MM.1S (cell line): ENCODE results near the gene ATP2B2.

Experiments used
- DNase-seq: peaks from one replicate; pipeline ENCODE4 v3.0.0-alpha.2; 2015
- H2AFZ ChIP-seq: fragments of 300-600 bp; sonication (generic); 2 replicates; pipeline ENCODE4 v1.6.0; 2016; ENCODE audit warnings: antibody characterized with exemption, low read length
- H3F3A ChIP-seq: fragments of 300-600 bp; sonication (generic); 2 replicates; pipeline ENCODE4 v1.6.1; 2016; ENCODE audit warnings: mild to moderate bottlenecking, antibody characterized with exemption, low read length, moderate library complexity, mixed read lengths; ENCODE audit not compliant: insufficient read depth
- H3K27ac ChIP-seq: fragments of 300-600 bp; sonication (generic); 2 replicates; pipeline ENCODE4 v1.5.1; 2016; ENCODE audit warnings: mild to moderate bottlenecking, low read length
- H3K27me3 ChIP-seq: fragments of 300-600 bp; sonication (generic); replicated peaks from 2 replicates; pipeline ENCODE4 v1.6.0; 2016; ENCODE audit warnings: low read length; ENCODE audit not compliant: insufficient read depth
- H3K36me3 ChIP-seq: fragments of 300-600 bp; sonication (generic); replicated peaks from 2 replicates; pipeline ENCODE4 v1.6.1; 2016; ENCODE audit warnings: mild to moderate bottlenecking, low read length, mixed read lengths; ENCODE audit not compliant: insufficient read depth
- H3K4me1 ChIP-seq: fragments of 300-600 bp; sonication (generic); 2 replicates; pipeline ENCODE4 v1.6.1; 2016; ENCODE audit warnings: low read length, mixed read lengths
- H3K4me2 ChIP-seq: fragments of 300-600 bp; sonication (generic); 2 replicates; pipeline ENCODE4 v1.6.0; 2016; ENCODE audit warnings: low read depth, low read length
- H3K4me3 ChIP-seq: fragments of 300-600 bp; sonication (generic); 2 replicates; pipeline ENCODE4 v1.5.1; 2016; ENCODE audit warnings: low read length, mixed read lengths
- H3K79me2 ChIP-seq: fragments of 300-600 bp; sonication (generic); 2 replicates; pipeline ENCODE4 v1.6.1; 2016; ENCODE audit warnings: mixed run types, low read length, mixed read lengths
- H3K9ac ChIP-seq: fragments of 300-600 bp; sonication (generic); 2 replicates; pipeline ENCODE4 v1.6.1; 2016; ENCODE audit warnings: low read length, mixed read lengths
- H3K9me2 ChIP-seq: fragments of 300-600 bp; sonication (generic); replicated peaks from 2 replicates; pipeline ENCODE4 v1.6.1; 2016; ENCODE audit warnings: mild to moderate bottlenecking, low read length, mixed read lengths; ENCODE audit not compliant: insufficient read depth
- H3K9me3 ChIP-seq: fragments of 300-600 bp; sonication (generic); replicated peaks from 2 replicates; pipeline ENCODE4 v1.6.1; 2016; ENCODE audit warnings: mild to moderate bottlenecking, low read length, mixed read lengths; ENCODE audit not compliant: insufficient read depth
- H4K20me1 ChIP-seq: fragments of 300-600 bp; sonication (generic); 2 replicates; pipeline ENCODE4 v1.6.1; 2016; ENCODE audit warnings: mild to moderate bottlenecking, low read length, moderate library complexity, mixed read lengths; ENCODE audit not compliant: insufficient read depth
- EZH2 ChIP-seq: fragments of 300-600 bp; sonication (generic); optimal IDR thresholded peaks from 2 replicates; pipeline ENCODE3; 2017; ENCODE audit warnings: low read depth, mild to moderate bottlenecking, antibody characterized with exemption, low read length, mixed read lengths
- EZH2phosphoT487 ChIP-seq: fragments of 300-600 bp; sonication (generic); IDR thresholded peaks from 2 replicates; pipeline ENCODE4 v1.6.1; 2018; ENCODE audit warnings: antibody characterized with exemption, low read length
- TF ChIP-seq, protein P1 (sequence below): fragments of 300-600 bp; sonication (generic); IDR thresholded peaks from 2 replicates; pipeline ENCODE4 v1.5.1; 2016; ENCODE audit warnings: antibody characterized with exemption, low read length, mixed read lengths

The ATP2B2 gene

DNA sequence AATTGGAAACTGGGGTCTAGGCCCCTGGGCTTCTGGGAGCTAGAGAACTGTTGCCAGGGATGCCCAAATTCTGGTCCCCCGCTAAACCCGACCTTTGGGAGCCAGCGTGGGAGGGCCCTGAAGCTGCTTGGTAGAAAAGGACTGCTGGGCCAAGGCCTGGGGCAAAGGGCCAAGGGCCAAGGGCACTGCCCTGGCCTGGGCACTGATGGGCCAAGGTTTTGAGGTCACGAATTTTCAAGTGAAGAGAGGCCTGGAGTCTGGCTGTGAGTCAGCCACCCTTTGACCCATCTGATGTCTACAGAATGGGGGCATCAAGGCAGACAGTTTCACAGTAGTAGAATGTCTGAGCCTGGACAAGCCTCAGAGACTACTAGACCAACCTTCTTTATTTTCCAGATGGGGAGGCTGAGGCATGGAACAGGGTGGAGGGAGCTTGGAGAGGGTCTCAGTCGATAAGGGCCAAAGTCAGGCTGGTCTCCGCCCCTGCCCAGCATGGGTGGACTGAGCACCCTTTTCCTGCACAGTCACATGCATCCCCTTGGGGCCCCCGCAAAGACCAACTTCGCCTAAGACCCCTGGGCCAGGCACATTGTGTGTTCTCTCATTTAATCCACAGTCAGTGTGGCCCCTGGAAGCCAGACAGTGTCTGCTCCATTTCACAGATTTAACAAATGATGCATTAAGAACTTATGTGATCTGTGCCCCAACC lies 66.3 kb downstream of the ATP2B2 start:
- no peak for DNase-seq

DNA sequence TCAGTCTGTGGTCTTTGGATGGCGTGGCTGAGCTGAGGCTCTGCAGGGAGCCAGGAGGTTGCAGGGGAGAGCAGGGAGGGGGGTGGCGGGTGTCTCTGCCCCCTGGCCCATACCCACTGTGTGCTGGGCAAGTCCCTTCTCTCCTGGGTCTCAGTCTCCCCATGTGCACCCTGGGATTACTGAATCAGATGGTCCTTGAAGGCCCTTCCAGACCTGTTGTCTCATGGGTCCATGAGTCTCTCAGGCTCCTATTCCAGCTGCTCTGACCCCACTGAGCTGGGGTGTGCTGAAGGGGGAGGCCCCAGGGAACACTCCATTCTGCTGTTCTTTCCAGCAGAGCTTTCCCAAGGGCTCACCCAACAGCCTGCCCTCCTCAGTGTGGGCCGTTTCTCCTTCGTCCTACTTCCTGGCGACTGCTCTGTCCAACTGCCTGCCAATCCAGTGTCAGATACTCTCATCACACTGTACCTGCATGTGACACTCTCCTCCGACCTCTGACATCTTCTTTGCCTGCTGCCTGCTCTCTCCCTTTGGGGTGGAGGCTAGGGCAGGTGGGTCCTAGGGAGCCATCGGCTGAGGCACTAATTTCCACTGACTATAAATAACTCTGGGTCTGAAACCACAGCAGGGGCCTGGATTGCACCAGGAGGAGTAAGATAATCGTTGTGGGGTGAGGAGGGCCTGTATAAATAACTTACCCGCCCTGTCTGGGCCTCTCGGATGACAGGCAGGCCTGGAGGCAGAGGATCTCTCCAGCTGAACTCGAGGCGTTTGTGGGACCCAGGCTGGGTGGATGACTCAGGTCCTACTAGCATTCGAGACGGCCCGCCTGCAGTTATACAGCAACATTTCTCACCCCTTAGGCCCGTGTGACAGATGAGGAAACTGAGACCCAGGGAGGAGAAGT lies 67.1 kb downstream of the ATP2B2 start:
- no peaks in the 10 kb centered on the region for H3K9me2 ChIP-seq
- no peaks in the 10 kb centered on the region for H3K79me2 ChIP-seq
- no peaks in the 10 kb centered on the region for H3K9me3 ChIP-seq
- TF ChIP-seq EZH2phosphoT487 (no peak), EZH2 (no peak)
- TF ChIP-seq, protein P1, sequence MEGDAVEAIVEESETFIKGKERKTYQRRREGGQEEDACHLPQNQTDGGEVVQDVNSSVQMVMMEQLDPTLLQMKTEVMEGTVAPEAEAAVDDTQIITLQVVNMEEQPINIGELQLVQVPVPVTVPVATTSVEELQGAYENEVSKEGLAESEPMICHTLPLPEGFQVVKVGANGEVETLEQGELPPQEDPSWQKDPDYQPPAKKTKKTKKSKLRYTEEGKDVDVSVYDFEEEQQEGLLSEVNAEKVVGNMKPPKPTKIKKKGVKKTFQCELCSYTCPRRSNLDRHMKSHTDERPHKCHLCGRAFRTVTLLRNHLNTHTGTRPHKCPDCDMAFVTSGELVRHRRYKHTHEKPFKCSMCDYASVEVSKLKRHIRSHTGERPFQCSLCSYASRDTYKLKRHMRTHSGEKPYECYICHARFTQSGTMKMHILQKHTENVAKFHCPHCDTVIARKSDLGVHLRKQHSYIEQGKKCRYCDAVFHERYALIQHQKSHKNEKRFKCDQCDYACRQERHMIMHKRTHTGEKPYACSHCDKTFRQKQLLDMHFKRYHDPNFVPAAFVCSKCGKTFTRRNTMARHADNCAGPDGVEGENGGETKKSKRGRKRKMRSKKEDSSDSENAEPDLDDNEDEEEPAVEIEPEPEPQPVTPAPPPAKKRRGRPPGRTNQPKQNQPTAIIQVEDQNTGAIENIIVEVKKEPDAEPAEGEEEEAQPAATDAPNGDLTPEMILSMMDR, result no peak
- no peak overlapping the region for H2AFZ ChIP-seq
- H3K27me3 ChIP-seq, result no peaks in the 10 kb centered on the region
- no peak overlapping the region for H3K4me3 ChIP-seq
- DNase-seq, result no peak
- no peak overlapping the region for H3K27ac ChIP-seq
- no peaks in the 10 kb centered on the region for H3K4me1 ChIP-seq
- H3K36me3 ChIP-seq, result no peaks in the 10 kb centered on the region
- H3K9ac ChIP-seq, result no peak overlapping the region
- no peaks in the 10 kb centered on the region for H3F3A ChIP-seq
- no peak overlapping the region for H3K4me2 ChIP-seq
- H4K20me1 ChIP-seq, result no peaks in the 10 kb centered on the region

More for the DNA sequence above, 66.3 kb downstream of the ATP2B2 start:
- Histone ChIP-seq H3K36me3 (no peaks in the 10 kb centered on the region), H2AFZ (no peak overlapping the region), H3F3A (no peaks in the 10 kb centered on the region), H3K9ac (no peak overlapping the region), H3K4me1 (no peaks in the 10 kb centered on the region), H4K20me1 (no peaks in the 10 kb centered on the region), H3K27me3 (no peaks in the 10 kb centered on the region), H3K4me2 (no peak overlapping the region), H3K27ac (no peak overlapping the region), H3K4me3 (no peak overlapping the region), H3K9me2 (no peaks in the 10 kb centered on the region), H3K79me2 (no peaks in the 10 kb centered on the region), H3K9me3 (no peaks in the 10 kb centered on the region)
- TF ChIP-seq, protein P1, result no peak
- TF ChIP-seq EZH2phosphoT487, result no peak
- TF ChIP-seq EZH2, result no peak

DNA sequence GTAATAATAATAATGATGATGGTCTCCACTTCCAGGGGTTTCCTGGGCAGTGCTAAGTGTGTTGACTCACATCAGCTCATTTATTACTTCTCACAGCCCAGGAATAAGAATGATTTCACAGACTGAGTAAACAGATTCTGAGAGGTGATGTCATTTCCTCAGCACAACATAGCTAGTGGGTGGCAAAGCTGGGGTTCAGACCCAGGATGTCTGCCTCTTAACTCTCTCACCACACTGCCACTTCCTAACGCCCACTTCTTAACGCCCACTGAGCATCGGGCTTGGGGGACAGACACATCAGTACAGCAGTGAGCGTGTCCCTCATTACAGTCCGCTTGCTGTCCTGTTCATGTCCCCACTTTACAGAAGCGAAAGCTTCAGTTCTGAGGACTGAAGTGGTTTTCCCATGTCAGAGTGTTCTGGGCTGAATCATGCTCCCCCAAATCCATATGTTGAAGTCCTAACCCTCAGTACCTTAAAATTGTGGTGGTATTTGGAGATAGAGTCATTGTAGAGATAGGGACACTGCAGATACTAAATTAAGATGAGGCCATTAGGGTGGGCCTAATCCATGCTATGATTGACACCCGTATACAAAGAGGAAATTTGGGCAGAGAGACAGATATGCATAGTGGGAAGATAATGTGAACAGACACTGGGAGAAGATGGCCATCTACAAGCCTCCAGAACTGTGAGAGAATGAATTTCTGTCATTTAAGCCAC lies 68.0 kb downstream of the ATP2B2 start:
- Histone ChIP-seq H3K9ac (no peak overlapping the region), H3K36me3 (no peaks in the 10 kb centered on the region), H3K79me2 (no peaks in the 10 kb centered on the region), H4K20me1 (no peaks in the 10 kb centered on the region), H3K9me2 (no peaks in the 10 kb centered on the region), H2AFZ (no peak overlapping the region), H3K4me1 (no peaks in the 10 kb centered on the region), H3K4me2 (no peak overlapping the region), H3F3A (no peaks in the 10 kb centered on the region), H3K4me3 (no peak overlapping the region), H3K27me3 (no peaks in the 10 kb centered on the region), H3K27ac (no peak overlapping the region), H3K9me3 (no peaks in the 10 kb centered on the region)
- DNase-seq, result no peak
- TF ChIP-seq, protein P1, result no peak
- TF ChIP-seq EZH2phosphoT487 (no peak), EZH2 (no peak)
